ENCODE results near the gene ATP10A. TPM values are rescaled to one million over a fixed set of nuclear protein-coding genes. Genes with fewer than 3 reads are reported as not detected.

The ATP10A gene
- total and polyA plus RNA-seq, 2 experiments from 2014 or later = 0.75 to 0.77 TPM

GRCh38 chr15:25797511-25797935, 65.6 kb downstream of the ATP10A start:
- H3K36me3 ChIP-seq (replicated peaks; ENCODE audit: insufficient read depth, low read depth) = no peaks in the 10 kb centered on the region
- peak overlapping the region; percentile 86 for H3K27ac ChIP-seq
- no peaks in the 10 kb centered on the region for H3K79me2 ChIP-seq
- H3K4me3 ChIP-seq = no peak overlapping the region
- TF ChIP-seq EZH2phosphoT487 (IDR thresholded peaks at IDR 0.05; ENCODE audit: low read depth, severe bottlenecking, unreplicated experiment) (no peak), CTCF (IDR thresholded peaks at IDR 0.05; ENCODE audit: poor library complexity) (no peak), EZH2 (IDR thresholded peaks at IDR 0.05; ENCODE audit: borderline replicate concordance) (no peak)
- 70% methylated on average over 8 of the region's 8 CpGs for WGBS (ENCODE audit: low lambda C conversion rate, missing lambda C conversion rate)
- H4K20me1 ChIP-seq (ENCODE audit: insufficient read depth, poor library complexity, severe bottlenecking) = no peaks in the 10 kb centered on the region
- peaks cover 7% of the 10 kb centered on the region for H3K4me1 ChIP-seq (ENCODE audit: insufficient read depth)
- no peaks in the 10 kb centered on the region for H3K9me3 ChIP-seq (ENCODE audit: low read depth)
- DNase-seq (ENCODE audit: low spot score) = no peak
- no peaks in the 10 kb centered on the region for H3K9me2 ChIP-seq (replicated peaks; ENCODE audit: insufficient read depth)
- no peaks in the 10 kb centered on the region for H3K27me3 ChIP-seq
- H2AFZ ChIP-seq = no peak overlapping the region
- no peak overlapping the region for H3K4me2 ChIP-seq

- H3K27ac ChIP-seq = peak overlapping the region; percentile 86
Observed at GRCh38 chr15:25797035-25797434, 66.1 kb downstream of the ATP10A start.

DNA sequence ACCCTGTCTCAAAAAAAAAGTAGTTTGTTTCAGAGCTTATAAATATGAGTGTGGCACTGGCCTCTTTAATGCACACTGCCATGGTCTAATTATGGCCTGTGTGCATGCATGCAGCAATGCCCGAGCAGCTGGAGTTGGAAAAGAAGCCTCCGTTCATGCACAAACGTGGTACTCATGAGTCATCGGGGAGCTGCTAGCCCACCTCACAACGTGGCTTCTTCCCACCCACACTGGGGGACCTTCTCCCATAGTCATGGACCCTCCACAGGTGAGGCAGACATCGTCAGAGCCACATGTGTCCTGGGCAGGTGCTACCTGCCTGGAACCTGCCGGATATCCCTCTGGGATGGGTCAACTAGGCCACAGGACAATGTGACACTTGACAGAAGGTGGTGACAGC, 66.7 kb downstream of the ATP10A start:
- Histone ChIP-seq H3K9me3 (ENCODE audit: low read depth) (no peaks in the 10 kb centered on the region), H3K4me1 (ENCODE audit: insufficient read depth) (peaks cover 7% of the 10 kb centered on the region), H4K20me1 (ENCODE audit: insufficient read depth, poor library complexity, severe bottlenecking) (no peaks in the 10 kb centered on the region), H3K27me3 (no peaks in the 10 kb centered on the region), H3K27ac (peak overlapping the region; percentile 86), H3K4me3 (no peak overlapping the region), H2AFZ (no peak overlapping the region), H3K36me3 (replicated peaks; ENCODE audit: insufficient read depth, low read depth) (no peaks in the 10 kb centered on the region), H3K79me2 (no peaks in the 10 kb centered on the region), H3K4me2 (no peak overlapping the region), H3K9me2 (replicated peaks; ENCODE audit: insufficient read depth) (no peaks in the 10 kb centered on the region)
- WGBS (ENCODE audit: low lambda C conversion rate, missing lambda C conversion rate) = 90% methylated on average over 7 of the region's 7 CpGs
- no peak for TF ChIP-seq EZH2phosphoT487 (IDR thresholded peaks at IDR 0.05; ENCODE audit: low read depth, severe bottlenecking, unreplicated experiment)
- no peak for TF ChIP-seq CTCF (IDR thresholded peaks at IDR 0.05; ENCODE audit: poor library complexity)
- TF ChIP-seq EZH2 (IDR thresholded peaks at IDR 0.05; ENCODE audit: borderline replicate concordance) = no peak
- DNase-seq (ENCODE audit: low spot score) = no peak

More at GRCh38 chr15:25797035-25797434, 66.1 kb downstream of the ATP10A start:
- no peaks in the 10 kb centered on the region for H3K9me2 ChIP-seq (replicated peaks; ENCODE audit: insufficient read depth)
- 82% methylated on average over 4 of the region's 4 CpGs for WGBS (ENCODE audit: low lambda C conversion rate, missing lambda C conversion rate)
- TF ChIP-seq EZH2phosphoT487 (IDR thresholded peaks at IDR 0.05; ENCODE audit: low read depth, severe bottlenecking, unreplicated experiment) (no peak), EZH2 (IDR thresholded peaks at IDR 0.05; ENCODE audit: borderline replicate concordance) (no peak), CTCF (IDR thresholded peaks at IDR 0.05; ENCODE audit: poor library complexity) (no peak)
- no peaks in the 10 kb centered on the region for H3K9me3 ChIP-seq (ENCODE audit: low read depth)
- no peak overlapping the region for H3K4me3 ChIP-seq
- H3K36me3 ChIP-seq (replicated peaks; ENCODE audit: insufficient read depth, low read depth) = no peaks in the 10 kb centered on the region
- H3K79me2 ChIP-seq = no peaks in the 10 kb centered on the region
- no peak overlapping the region for H2AFZ ChIP-seq
- no peak overlapping the region for H3K4me2 ChIP-seq
- no peaks in the 10 kb centered on the region for H4K20me1 ChIP-seq (ENCODE audit: insufficient read depth, poor library complexity, severe bottlenecking)
- H3K27me3 ChIP-seq = no peaks in the 10 kb centered on the region
- peaks cover 7% of the 10 kb centered on the region for H3K4me1 ChIP-seq (ENCODE audit: insufficient read depth)
- DNase-seq (ENCODE audit: low spot score) = no peak

GRCh38 chr15:25795712-25796111, 67.4 kb downstream of the ATP10A start:
- 51% methylated on average over 6 of the region's 6 CpGs for WGBS (ENCODE audit: low lambda C conversion rate, missing lambda C conversion rate)

More at GRCh38 chr15:25795712-25796111, 67.4 kb downstream of the ATP10A start:
- no peak overlapping the region for H2AFZ ChIP-seq
- no peaks in the 10 kb centered on the region for H3K9me3 ChIP-seq (ENCODE audit: low read depth)
- H3K9me2 ChIP-seq (replicated peaks; ENCODE audit: insufficient read depth) = no peaks in the 10 kb centered on the region
- H3K4me1 ChIP-seq (ENCODE audit: insufficient read depth) = peaks cover 7% of the 10 kb centered on the region
- H3K36me3 ChIP-seq (replicated peaks; ENCODE audit: insufficient read depth, low read depth) = no peaks in the 10 kb centered on the region
- H3K4me3 ChIP-seq = no peak overlapping the region
- no peak for TF ChIP-seq EZH2 (IDR thresholded peaks at IDR 0.05; ENCODE audit: borderline replicate concordance)
- TF ChIP-seq EZH2phosphoT487 (IDR thresholded peaks at IDR 0.05; ENCODE audit: low read depth, severe bottlenecking, unreplicated experiment) = no peak
- TF ChIP-seq CTCF (IDR thresholded peaks at IDR 0.05; ENCODE audit: poor library complexity) = no peak
- H4K20me1 ChIP-seq (ENCODE audit: insufficient read depth, poor library complexity, severe bottlenecking) = no peaks in the 10 kb centered on the region
- H3K4me2 ChIP-seq = no peak overlapping the region
- no peak overlapping the region for H3K27ac ChIP-seq
- H3K79me2 ChIP-seq = no peaks in the 10 kb centered on the region
- H3K27me3 ChIP-seq = no peaks in the 10 kb centered on the region
- no peak for DNase-seq (ENCODE audit: low spot score)
